HG02610 (cell line): Measurements from ENCODE around the gene GNL1.
A peak's percentile ranks its signal among the peaks of the same experiment; 100 is the strongest.

ENCODE experiments used
- ATAC-seq: cut with Tn5 transposase; IDR thresholded peaks from one replicate; pipeline ENCODE4 v1.9.1; 2021; ENCODE audit warnings: mild to moderate bottlenecking, moderate library complexity; ENCODE audit not compliant: unreplicated experiment

Gene GNL1

DNA sequence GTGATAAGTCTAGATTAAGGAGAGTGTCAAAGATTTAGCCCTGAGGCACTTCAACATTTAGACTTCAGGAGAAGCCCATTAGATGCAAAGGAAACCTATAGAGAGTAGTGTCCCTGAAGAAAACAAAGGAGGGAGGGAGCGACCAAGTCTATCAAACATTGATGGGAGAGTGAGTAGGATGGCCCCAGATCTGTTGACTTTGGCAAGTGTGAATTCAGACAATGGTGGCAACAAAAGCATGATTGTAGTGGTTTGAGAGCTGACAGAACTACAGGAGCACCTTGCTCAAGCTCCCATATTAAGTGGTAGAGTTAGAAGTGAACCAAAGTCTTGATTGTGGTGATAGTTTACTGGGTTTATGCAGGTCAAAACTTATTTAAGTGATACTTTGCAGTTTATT is 14.0 kb upstream of the GNL1 start:
- ATAC-seq = no peak

DNA sequence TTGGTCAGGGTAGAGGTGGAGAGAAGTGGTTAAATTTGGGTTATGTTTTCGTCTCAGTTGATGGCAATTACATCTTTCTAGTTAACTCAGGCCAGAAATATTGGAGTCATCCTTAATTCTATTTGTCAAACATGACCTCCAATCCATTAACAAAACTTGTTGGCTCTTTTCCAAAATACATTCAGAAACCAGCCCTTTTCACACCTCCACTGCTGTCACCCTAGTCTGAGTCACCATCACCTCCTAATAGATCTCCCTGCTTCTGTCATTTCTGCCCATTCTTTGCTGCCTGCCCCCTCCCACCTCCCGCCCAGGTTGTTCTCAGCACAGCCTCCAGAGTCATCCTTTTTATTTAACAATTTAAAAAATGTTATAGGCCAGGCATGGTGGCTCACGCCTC is 12.0 kb upstream of the GNL1 start:
- ATAC-seq = no peak

DNA sequence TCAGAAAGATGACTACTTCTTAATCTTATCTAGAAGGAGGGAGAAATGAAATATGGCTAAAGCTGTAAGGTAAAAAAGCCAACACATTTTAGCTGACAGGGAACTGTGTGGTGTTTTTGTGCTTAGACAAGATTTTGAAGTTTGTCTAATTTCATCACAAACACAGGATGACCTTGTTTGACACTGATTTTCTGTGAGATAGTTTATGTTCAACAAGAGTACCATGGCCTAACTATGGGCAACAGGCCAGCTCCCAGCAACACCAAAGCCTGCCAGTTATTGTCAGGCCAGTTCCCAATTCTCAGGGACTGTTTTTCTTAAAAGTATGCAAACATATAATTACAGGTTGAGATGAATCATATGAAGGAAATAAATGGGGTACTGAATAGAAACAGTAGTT is 9.5 kb upstream of the GNL1 start:
- ATAC-seq = no peak

DNA sequence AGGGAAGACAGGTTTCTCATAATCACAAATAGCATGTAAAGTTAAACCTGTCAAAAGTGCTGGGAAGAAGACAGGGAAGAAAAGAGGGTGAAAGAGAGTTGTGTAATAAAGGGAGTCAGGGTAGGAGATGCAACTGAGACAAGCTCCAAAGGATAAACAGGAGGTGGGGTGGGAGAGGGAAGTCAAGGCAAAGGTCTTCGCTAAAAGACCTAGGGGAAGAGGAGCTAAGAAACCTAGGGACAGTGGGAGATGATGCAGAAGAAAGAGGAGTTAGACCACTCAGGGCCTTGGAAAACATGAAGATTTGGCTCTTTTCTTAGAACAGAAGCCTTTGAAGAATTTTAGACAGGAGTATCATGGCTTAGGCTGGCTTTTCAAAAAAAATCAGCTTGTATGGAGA is 7.8 kb upstream of the GNL1 start:
- ATAC-seq = no peak

DNA sequence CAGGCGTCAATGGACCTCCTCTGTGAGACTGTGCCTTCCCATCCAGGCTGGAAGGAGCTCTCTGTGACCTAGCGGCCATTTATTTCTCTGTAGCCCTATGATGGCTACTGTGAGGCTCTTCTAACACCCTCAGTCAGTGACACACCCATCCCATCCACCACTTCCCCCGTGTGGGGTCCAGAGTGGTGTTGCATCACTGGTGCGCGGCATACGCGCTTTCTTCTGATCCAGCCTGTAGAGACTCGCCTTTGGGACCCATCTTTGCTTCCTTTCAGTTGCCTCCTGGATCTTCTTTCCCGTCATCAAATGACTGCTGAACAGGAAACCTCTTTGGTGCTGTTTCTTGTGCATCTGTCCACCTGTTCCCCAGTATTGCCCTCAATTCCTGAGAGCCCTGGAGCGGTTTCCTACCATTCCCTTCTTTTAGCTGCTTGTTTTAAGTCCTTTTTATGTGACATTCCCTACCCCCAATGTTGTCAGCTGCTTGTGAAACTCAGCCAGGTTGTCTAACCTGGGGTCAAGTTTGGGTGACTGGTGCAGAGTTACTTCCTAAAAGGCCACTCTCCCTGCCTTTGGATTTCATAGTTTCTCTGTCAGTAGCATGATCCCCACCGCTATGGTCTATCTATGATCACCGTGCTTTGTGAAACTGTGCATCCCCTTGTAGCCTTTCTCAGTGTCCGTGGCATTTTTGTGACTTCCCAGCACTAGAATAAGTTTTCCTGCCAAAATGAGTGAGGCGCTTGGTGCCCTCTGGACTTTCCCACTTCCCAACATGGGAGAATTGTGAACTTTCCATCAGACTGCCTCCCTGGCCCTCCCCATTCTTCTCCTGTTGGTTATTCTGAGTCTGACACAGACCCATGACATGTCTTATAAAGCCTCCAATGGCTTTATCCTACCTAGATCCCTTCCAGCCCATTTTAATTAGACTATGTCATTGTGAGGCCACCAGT is 6.5 kb upstream of the GNL1 start:
- ATAC-seq = no peak

DNA sequence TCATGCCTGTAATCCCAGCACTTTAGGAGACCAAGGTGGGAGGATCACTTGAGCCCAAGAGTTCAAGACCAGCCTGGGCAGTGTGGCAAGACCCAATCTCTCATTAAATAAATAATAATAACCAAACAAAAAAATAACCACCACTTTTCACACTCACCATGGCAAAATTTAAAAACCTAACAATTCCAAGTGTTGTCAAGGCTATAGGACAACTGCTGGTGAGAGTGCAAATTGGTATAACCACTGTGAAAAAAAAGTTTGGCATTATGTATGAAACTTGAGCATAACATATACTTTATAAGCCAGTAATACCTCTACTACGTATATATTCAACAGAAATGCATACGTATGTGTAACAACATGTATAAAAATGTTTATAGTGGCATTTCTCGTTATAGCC is 4.6 kb upstream of the GNL1 start:
- ATAC-seq = no peak

DNA sequence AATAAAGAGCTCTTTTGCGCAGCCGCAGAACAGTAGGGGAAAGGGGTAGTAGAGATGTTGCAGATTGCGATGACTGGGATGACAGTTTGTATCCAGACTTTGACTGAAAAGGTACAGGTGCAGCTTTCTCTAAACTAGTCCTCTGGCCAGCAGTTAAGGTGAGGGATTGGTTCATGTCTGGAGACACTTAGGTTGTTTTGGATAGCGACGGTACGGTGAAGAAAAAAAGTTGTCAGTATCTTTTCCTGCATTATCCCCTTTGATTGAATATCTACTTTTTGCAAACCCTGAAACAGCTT is 1.3 kb upstream of the GNL1 start:
- no peak for ATAC-seq

DNA sequence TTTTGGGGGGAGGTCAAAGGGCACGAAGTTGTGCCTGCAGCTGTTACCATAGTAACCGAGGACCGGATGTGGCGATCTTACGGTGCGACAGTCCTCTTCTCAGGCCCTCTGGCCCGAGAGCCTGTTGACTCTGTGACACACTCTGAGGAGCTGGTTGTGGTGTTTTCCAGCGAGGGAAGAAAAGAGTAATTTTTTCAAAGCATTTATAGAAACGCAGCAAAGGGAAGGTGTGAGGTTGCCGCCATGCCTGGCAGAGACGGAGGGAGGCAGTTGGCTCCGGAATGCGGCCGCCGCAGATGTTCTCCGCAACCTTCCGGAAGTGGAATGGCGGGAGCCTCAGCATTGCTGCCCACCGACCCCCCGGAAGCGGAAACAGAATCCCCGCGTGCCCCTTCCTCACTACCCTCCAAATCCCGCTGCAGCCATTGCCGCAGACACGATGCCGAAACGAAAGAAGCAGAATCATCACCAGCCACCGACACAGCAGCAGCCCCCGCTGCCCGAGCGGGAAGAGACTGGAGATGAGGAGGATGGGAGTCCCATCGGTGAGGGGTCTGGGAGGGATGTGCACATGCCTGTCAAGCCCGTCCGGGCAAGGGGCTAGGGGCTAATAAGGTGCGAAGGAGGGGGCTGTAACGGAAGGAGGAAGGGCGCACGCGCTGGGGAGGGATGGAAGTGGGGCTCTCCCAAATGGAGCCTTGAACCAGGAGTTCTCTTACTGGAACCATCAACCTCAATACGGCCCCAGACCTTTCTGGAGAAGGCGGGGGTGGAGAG is 805 bp upstream of the GNL1 start, which contains the start of gene PRR3:
PRR3 (plus strand) TSS at position 390 of the 777 bp plus-strand sequence; CDS start at position 440, 50 bp downstream.
- ATAC-seq = peak; percentile 48

DNA sequence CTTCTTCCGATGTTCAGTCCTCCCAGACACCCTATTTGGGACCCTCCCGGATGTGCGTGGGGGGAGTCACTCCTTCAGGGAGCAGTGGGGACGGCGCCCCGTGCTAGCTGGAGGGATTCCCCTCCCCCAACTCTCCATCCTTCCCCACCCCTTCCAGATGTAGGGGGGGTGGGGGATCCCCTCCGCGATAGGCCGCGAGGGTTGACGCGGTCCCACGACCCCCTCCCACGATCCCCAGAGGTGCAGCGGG is 548 bp downstream of the GNL1 start:
- peak; percentile 1 for ATAC-seq

DNA sequence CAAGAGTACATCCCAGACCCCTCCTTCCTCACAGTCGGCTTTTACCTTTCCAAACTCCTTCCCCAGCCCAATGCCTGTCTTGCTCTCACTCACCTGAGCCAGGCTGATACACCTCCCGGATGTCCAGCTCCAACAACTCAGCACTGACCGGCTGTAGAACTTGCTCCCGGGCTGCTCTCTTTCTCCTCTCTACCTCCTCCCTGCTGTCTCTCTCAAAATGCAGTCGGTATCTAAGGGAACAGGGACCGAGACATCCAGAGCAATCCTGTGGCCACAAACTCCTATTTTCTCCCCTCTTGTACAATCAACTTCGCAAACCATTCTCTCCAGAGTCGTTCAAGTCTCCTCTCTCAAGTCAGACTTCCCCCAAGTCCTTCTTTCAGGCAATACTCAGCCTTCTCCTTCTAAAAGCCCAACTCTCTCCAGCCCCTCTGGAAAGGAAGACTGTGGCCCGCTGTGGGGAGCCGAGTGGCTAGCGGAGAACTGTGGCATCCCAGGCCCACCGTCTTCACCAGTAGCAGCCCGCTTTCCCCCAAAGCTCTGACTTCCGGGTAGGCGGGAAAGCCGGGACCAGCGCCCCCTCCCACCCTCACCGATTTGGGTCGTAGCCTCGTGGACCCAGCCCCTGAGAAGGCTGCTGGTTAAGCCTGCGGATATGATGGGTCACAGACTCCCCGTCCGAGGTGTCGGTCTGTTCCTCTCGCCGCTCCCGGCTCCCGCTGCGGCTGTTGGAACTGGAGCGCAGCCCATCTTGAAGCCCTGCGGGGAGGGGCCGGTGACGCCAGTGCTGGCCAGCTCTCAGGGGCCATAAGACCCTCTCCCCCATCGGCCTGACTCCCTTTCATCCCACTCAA is 1.1 kb downstream of the GNL1 start:
- no peak for ATAC-seq

DNA sequence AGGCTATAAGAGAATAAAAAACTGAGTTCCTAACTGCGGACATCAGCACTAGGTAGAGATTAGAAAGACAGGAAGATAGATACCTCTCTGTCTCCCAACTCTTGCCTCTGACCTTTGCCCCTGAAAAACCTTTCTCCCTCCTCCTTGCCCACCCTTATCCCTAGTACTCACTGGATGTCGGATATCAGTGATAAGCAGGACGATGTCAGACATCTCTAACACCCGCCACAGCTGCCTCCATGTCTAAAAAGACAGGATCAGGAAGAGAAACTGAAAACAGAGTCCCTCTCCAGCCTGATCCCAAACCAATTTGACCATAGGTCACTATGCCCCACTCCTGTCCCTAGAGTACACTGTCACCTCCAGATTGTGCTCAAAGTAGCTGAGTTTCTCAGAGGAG is 1.9 kb downstream of the GNL1 start:
- no peak for ATAC-seq

DNA sequence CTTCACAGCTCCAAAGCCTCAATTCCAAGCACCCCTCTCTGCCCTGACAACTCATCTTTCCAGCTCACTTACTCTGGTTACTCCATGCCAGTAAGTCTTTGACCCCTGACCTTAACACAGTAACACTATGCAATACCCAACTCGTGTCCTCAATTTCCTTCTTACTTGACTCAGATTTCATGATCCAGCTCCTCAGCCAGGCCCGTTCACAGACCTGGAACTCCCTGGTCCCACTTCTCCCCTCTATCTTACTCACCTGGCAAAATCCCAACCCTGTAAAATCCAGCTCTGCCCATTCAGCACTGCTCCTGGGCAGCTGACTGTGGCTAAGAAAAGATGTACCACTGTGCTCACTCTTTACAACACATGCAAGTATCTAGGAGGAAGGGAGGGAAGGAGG is 7.9 kb downstream of the GNL1 start:
- ATAC-seq = no peak

DNA sequence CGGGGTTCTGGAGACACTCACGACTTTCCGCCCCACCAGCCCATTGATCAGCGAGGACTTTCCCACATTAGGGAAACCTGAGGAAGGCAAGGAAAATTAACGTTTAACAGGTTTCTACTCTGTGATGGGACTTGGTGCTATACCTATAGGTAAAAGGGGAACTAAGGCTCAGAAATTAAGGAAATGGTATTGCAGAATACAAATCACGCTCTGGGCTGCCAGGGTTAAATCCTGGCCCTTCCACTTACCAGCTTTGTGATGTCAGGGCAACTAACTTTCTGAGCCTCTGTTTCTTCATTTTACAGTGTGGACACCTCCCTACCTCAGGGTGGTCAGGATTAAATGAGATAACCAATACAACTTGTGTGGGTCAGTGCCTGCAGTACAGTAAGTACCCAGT is 8.8 kb downstream of the GNL1 start:
- no peak for ATAC-seq

DNA sequence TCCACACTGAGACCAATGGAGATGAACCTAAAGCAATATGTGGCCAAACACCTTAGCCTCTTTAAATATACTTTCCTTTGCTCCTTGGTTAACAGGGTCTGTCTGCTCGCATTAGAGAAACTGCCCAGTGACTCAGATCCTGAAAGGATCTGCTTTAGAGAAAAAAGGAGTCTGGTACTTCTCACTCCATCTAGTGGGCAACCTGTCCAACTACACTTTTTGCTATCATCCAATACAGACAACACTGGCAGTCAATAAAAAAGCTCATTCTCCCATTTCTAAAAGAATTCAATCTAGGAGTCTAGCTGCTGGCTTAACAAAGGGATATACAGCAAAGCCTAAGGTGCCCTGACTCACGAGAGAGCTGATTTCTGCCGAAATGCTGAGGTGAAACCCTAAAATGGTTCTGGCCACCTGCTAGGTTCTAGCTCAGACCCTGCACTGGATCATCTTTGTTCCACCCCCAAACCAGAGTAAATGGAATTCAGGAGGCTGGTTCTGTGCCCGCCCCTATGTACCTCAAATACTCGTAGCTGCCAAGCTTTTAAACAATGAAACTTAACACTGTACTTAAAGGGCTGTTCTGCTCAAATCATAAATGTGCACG is 11.5 kb downstream of the GNL1 start:
- no peak for ATAC-seq

DNA sequence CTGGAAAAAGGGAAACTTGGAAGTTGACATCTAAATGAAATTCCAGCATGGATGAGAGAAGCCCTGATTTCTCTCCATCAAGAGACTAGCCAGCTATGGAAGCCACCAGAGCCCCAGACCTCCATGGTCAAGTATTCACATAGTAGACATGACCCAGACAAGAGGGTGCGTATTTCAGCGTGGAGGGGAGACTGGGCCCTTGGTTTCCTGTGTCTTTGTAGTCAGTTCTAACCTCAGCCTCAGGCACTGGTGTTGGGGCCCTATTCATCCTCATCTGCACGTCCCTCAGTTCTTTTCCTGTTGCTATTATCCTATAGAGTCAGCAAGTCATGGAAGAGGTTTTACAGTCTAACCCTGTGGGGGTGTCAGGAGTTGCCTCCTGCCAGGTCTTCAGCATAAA is 12.5 kb downstream of the GNL1 start:
- ATAC-seq = no peak

DNA sequence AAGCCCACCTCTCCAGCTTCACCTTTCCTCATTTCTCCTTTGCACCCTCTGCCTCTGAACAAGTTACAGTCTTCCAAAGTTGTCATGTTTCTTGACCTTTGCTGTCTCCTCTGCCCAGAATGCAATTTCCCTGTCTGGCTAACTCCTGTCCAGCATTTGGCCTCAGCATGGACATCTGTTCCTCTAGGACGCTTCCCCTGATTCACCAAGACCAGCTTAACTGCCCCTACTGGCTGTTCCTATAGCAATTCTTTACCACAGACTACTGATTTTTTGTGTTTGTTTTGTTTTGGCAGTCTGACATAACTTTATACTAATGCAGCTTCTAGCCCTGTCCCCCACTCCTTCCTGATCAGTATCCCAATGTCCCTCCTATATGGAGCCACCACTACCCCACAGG is 13.4 kb downstream of the GNL1 start:
- no peak for ATAC-seq

DNA sequence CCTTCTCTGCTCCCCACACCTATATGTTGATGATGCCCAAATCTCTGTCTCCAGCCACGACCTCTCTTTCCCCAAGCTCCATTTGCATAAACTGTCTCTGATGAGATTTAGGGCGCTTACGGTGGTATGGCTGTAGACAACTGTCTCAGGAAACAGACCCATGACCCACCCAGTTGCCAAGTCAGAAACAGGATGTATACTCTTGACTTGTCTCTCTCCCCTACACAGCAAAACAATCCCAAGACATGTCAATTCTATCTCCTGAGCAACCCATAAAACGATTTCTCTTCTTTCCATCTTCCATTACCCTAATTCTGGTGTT is 13.9 kb downstream of the GNL1 start:
- ATAC-seq = no peak

DNA sequence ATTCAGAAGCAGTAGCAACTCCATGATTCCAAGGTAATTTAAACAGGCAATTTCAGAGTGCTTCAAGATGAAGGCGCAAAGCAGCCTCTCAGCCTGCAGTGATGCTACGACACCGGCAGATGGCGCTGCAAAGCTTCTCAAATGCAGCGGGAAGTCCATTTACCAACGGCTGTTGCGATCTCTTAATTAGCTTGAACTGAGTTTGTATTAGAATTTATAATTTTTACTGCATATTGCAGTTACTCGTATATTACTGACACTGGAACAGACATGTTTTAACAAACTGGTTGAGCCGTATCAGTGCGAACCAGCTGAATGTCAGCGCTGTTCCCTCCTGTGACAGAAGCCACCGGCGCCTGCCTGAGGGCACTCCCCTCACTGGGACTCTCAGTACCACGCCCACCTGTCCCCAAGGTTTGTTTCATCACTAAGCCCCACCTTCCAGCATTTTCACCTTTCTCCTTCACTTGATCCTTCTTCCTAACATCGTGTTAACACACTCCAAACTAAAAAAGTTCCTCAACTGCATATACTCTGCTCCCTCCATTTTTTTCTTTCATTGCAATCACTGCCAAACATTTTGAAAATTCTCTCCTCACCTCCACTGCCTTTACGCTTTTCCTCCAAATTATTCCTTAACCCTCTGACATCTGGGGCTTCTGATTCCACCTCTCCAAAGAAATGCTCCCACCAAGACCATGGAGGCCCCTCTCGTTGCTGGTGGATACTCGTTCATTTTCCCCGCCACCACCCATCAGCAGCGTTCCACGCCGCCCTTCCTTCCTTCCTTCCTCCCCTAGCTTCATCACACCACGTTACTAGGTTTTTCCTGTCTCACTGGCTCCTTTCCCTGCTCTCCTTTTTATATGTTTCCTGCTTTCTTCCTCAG is 14.5 kb downstream of the GNL1 start:
- no peak for ATAC-seq

DNA sequence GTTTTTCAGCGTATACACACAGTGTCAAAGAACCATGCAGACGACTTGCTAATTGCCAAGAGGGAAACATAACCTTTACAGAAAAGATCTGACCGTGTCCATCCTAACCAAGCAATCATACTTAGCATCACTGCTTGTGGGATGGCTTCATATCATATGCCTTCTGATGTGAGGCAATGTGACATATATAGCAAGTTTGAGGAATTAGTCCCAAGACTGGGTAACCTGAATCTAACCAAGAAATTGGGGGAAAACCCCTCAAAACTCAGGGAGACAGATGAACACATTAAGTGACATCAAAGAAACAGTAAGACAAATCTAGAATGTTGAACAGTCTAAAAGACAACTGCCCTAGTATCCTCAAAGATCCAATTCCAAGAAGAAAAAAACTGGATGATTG is 18.4 kb downstream of the GNL1 start:
- ATAC-seq = no peak
